Measurements from ENCODE around the gene VASN. TPM values are rescaled to one million over a fixed set of nuclear protein-coding genes. Genes with fewer than 3 reads are reported as not detected.

VASN gene
- polyA plus RNA-seq, 1 experiment, result 19.1 TPM

DNA sequence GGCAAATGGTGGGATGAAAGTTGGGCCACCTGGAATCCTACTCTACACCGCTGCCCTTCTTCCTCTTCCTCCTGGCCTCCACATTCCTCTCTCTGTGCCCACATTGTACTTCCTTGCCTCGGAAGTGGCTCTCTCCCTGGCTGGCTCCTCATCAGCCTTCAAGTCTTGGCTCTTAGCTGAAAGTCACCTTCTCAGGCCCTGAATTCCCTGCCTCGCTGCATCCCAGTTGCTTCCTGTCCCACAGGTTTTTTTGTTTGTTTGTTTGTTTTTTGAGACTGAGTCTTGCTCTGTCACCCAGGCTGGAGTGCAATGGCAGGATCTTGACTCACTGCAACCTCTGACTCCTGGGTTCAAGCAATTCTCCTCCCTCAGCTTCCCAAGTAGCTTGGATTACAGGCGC, 18.0 kb upstream of the VASN start:
- H3K27me3 ChIP-seq (ENCODE audit: control insufficient read depth, insufficient read depth, low read length), result no peaks in the 10 kb centered on the region
- TF ChIP-seq, protein P1, sequence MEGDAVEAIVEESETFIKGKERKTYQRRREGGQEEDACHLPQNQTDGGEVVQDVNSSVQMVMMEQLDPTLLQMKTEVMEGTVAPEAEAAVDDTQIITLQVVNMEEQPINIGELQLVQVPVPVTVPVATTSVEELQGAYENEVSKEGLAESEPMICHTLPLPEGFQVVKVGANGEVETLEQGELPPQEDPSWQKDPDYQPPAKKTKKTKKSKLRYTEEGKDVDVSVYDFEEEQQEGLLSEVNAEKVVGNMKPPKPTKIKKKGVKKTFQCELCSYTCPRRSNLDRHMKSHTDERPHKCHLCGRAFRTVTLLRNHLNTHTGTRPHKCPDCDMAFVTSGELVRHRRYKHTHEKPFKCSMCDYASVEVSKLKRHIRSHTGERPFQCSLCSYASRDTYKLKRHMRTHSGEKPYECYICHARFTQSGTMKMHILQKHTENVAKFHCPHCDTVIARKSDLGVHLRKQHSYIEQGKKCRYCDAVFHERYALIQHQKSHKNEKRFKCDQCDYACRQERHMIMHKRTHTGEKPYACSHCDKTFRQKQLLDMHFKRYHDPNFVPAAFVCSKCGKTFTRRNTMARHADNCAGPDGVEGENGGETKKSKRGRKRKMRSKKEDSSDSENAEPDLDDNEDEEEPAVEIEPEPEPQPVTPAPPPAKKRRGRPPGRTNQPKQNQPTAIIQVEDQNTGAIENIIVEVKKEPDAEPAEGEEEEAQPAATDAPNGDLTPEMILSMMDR (IDR thresholded peaks at IDR 0.05; ENCODE audit: low read depth, low read length), result no peak
- no peak overlapping the region for H3K4me3 ChIP-seq (ENCODE audit: low read depth, low read length)
- ChIA-PET POLR2A (no interaction called here), CTCF (interaction anchor here (6.4 kb wide), 1 partner anchor 50 kb away, joined by 56 read pairs; no protein-coding TSS in a partner anchor)
- no peak for DNase-seq (ENCODE audit: low read depth, low spot score)
- H3K27ac ChIP-seq (ENCODE audit: low read depth, low read length), result no peak overlapping the region
- H3K9me3 ChIP-seq (ENCODE audit: control insufficient read depth, insufficient read depth, low read length), result no peaks in the 10 kb centered on the region; the same call in 1 of the 2 replicates

DNA sequence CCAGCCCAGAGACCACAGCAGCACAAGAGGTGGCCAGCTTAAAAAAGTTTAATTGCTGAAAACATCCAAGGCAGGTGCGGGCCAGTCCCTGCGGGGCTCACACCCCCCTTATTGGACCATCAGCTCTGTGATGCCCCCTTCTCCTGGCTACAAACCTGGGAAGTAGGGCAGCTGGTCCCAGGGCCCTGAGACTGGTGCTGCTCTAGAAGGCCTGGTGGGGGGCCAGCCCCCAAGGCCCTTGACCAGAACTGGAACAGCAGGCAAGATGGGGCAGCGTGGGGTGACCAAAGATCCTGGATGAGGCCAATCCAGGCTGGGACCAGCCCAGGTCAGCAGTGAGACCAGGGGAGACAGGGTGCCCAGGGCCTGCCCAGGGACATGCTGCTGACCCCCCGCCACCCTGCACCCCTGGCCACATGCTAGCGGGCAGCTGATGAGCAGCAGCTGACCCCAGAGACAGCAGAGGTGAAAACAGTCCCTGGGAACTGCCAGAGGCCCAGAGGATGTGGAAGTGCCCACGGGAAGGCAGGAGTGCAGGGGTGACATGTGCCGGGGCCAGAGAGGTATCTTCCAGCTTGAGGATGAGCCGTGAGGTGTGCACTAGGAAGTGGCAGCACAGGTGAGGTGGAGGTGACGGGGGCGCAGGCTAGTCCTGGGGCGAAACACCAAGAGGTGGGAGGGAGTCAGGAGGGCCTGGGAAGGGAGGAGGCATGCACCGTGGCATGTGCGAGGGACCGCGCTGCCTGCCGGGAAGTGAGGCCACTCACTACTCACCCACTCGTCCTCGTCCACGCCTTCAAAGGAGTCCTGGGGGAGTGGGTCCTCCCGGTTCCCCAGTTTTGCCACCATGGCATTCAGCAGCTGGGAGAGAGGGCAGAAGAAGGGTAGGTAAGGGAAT, 16.9 kb upstream of the VASN start:
- TF ChIP-seq, protein P1 (IDR thresholded peaks at IDR 0.05; ENCODE audit: low read depth, low read length), result no peak
- Histone ChIP-seq H3K4me3 (ENCODE audit: low read depth, low read length) (no peak overlapping the region), H3K27ac (ENCODE audit: low read depth, low read length) (no peak overlapping the region), H3K9me3 (ENCODE audit: control insufficient read depth, insufficient read depth, low read length) (no peaks in the 10 kb centered on the region; the same call in 1 of the 2 replicates), H3K27me3 (ENCODE audit: control insufficient read depth, insufficient read depth, low read length) (no peaks in the 10 kb centered on the region)
- no peak for DNase-seq (ENCODE audit: low read depth, low spot score)
- CTCF ChIA-PET, result interaction anchor here (6.4 kb wide), 1 partner anchor 49 kb away, joined by 56 read pairs; no protein-coding TSS in a partner anchor
- POLR2A ChIA-PET, result no interaction called here

DNA sequence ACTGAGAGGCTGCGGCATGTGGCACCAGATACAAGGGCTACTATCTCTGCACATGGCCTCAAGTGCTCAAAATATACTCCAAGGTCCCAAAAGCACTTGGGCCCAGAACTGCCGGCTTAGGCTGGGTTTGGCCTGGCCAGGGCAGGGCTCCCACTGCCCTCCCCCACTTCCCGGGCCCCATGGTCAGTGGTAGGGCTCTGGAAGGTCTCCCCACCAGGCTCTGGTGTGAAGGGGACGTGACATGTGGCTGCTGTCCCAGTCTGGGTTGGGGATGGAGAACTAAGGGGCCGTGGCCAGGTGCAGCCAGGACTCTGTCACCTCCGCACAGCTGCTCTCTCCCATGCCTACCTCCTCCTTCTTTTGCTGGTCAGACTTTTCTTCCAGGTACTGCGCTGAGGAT, 14.8 kb upstream of the VASN start:
- Histone ChIP-seq H3K27ac (ENCODE audit: low read depth, low read length) (no peak overlapping the region), H3K4me3 (ENCODE audit: low read depth, low read length) (no peak overlapping the region), H3K9me3 (ENCODE audit: control insufficient read depth, insufficient read depth, low read length) (no peaks in the 10 kb centered on the region; the same call in 1 of the 2 replicates), H3K27me3 (ENCODE audit: control insufficient read depth, insufficient read depth, low read length) (no peaks in the 10 kb centered on the region)
- DNase-seq (ENCODE audit: low read depth, low spot score), result no peak
- ChIA-PET CTCF (interaction anchor here (1.6 to 2.2 kb wide), 2 partner anchors 46 to 47 kb away, joined by 4 to 7 read pairs; no protein-coding TSS in a partner anchor), POLR2A (no interaction called here)
- TF ChIP-seq, protein P1 (IDR thresholded peaks at IDR 0.05; ENCODE audit: low read depth, low read length), result no peak

DNA sequence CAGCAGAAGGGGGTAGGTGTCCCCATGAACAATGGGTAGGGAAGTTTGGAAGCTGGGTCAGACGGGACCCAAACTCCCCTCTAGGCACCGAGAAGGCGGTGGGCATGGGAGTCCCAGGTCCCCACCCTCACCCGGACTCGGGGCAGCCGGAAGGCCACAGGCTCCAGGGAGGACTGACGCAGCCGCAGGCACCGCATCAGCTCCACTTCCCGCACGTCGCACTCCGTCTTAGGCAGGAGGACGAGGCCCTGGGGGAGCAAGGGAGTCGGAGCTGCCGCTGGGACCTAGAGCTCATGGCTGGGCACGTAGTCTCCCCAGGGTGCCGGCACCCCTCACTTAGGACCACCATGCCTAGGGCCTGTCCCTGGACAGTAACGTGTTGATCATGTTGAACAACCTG, 13.4 kb upstream of the VASN start:
- no peak for DNase-seq (ENCODE audit: low read depth, low spot score)
- POLR2A ChIA-PET, result no interaction called here
- Histone ChIP-seq H3K9me3 (ENCODE audit: control insufficient read depth, insufficient read depth, low read length) (no peaks in the 10 kb centered on the region; the same call in 1 of the 2 replicates), H3K27me3 (ENCODE audit: control insufficient read depth, insufficient read depth, low read length) (no peaks in the 10 kb centered on the region), H3K4me3 (ENCODE audit: low read depth, low read length) (no peak overlapping the region), H3K27ac (ENCODE audit: low read depth, low read length) (no peak overlapping the region)
- TF ChIP-seq, protein P1 (IDR thresholded peaks at IDR 0.05; ENCODE audit: low read depth, low read length), result no peak
- CTCF ChIA-PET, result interaction anchor here (0.6 to 5.3 kb wide), 4 partner anchors 35 to 1283 kb away, joined by 3 to 132 read pairs (median 6); no protein-coding TSS in a partner anchor
